Erythroblast (primary cell): ENCODE measurements around the gene MARCHF4.

Experiments
- GATA1 ChIP-seq: IDR thresholded peaks from 2 replicates; pipeline ENCODE4 v1.6.1; 2011; ENCODE audit warnings: low read depth, mild to moderate bottlenecking, control low read depth, low read length, moderate library complexity
- POLR2A ChIP-seq: IDR thresholded peaks from 2 replicates; pipeline ENCODE4 v1.6.1; 2011; ENCODE audit warnings: mild to moderate bottlenecking, low read length

GRCh38 chr2:216416571-216417307, 44.5 kb upstream of the MARCHF4 start:
- TF ChIP-seq POLR2A (no peak), GATA1 (no peak)
